Measurements from ENCODE around the gene NAA30. TPM values are rescaled to one million over a fixed set of nuclear protein-coding genes. Genes with fewer than 3 reads are reported as not detected.

NAA30 gene
- polyA plus RNA-seq, 1 experiment, result 7.0 TPM

DNA sequence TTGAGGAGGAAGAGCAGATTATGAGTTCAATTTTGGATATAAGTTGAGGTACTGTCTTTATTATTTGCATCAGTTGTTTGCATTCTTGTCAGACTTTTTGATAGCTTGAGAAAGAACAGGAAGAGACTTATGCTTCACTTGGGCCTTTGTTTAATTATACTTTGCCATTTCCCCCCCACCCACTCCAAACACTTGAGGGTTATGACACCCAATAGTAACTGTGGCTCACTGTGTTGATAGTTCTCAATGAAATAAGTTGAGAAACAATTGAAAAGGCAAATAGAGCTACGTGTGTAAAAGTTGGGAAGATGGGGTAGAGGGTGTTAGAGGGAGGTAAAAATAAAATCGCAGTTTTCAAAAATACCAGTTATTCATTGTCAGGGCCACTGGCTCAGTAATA, 17.7 kb downstream of the NAA30 start:
- no peak for DNase-seq (ENCODE audit: low read depth)
- ChIA-PET POLR2A (no interaction called here), CTCF (no interaction called here)
- H3K27me3 ChIP-seq (ENCODE audit: control insufficient read depth, insufficient read depth, low read length), result no peaks in the 10 kb centered on the region
- no peak overlapping the region for H3K4me3 ChIP-seq (ENCODE audit: low read depth, low read length)
- H3K36me3 ChIP-seq (ENCODE audit: control insufficient read depth, insufficient read depth, low read length), result peaks cover 4% of the 10 kb centered on the region
- TF ChIP-seq, protein P1, sequence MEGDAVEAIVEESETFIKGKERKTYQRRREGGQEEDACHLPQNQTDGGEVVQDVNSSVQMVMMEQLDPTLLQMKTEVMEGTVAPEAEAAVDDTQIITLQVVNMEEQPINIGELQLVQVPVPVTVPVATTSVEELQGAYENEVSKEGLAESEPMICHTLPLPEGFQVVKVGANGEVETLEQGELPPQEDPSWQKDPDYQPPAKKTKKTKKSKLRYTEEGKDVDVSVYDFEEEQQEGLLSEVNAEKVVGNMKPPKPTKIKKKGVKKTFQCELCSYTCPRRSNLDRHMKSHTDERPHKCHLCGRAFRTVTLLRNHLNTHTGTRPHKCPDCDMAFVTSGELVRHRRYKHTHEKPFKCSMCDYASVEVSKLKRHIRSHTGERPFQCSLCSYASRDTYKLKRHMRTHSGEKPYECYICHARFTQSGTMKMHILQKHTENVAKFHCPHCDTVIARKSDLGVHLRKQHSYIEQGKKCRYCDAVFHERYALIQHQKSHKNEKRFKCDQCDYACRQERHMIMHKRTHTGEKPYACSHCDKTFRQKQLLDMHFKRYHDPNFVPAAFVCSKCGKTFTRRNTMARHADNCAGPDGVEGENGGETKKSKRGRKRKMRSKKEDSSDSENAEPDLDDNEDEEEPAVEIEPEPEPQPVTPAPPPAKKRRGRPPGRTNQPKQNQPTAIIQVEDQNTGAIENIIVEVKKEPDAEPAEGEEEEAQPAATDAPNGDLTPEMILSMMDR (IDR thresholded peaks at IDR 0.05; ENCODE audit: insufficient read depth, low read depth, low read length), result no peak

GRCh38 chr14:57408634-57409033, 18.2 kb downstream of the NAA30 start:
- H3K27me3 ChIP-seq (ENCODE audit: control insufficient read depth, insufficient read depth, low read length), result no peaks in the 10 kb centered on the region
- CTCF ChIA-PET, result no interaction called here
- POLR2A ChIA-PET, result no interaction called here
- peaks cover 4% of the 10 kb centered on the region for H3K36me3 ChIP-seq (ENCODE audit: control insufficient read depth, insufficient read depth, low read length)
- DNase-seq (ENCODE audit: low read depth), result no peak
- TF ChIP-seq, protein P1 (IDR thresholded peaks at IDR 0.05; ENCODE audit: insufficient read depth, low read depth, low read length), result no peak
- H3K4me3 ChIP-seq (ENCODE audit: low read depth, low read length), result no peak overlapping the region

- no peak overlapping the region for H3K4me3 ChIP-seq (ENCODE audit: low read depth, low read length)
- ChIA-PET POLR2A (no interaction called here), CTCF (no interaction called here)
- no peaks in the 10 kb centered on the region for H3K27me3 ChIP-seq (ENCODE audit: control insufficient read depth, insufficient read depth, low read length)
- H3K36me3 ChIP-seq (ENCODE audit: control insufficient read depth, insufficient read depth, low read length), result peaks cover 2% of the 10 kb centered on the region; the same call in 1 of the 2 replicates
- DNase-seq (ENCODE audit: low read depth), result no peak
- TF ChIP-seq, protein P1 (IDR thresholded peaks at IDR 0.05; ENCODE audit: insufficient read depth, low read depth, low read length), result no peak
These were observed 22.0 kb downstream of the NAA30 start for GRCh38 chr14:57412341-57412740.

- Histone ChIP-seq H3K4me3 (ENCODE audit: low read depth, low read length) (no peak overlapping the region), H3K27me3 (ENCODE audit: control insufficient read depth, insufficient read depth, low read length) (no peaks in the 10 kb centered on the region), H3K36me3 (ENCODE audit: control insufficient read depth, insufficient read depth, low read length) (peaks cover 2% of the 10 kb centered on the region; the same call in 1 of the 2 replicates)
- TF ChIP-seq, protein P1 (IDR thresholded peaks at IDR 0.05; ENCODE audit: insufficient read depth, low read depth, low read length), result no peak
- no peak for DNase-seq (ENCODE audit: low read depth)
- ChIA-PET POLR2A (no interaction called here), CTCF (no interaction called here)
These were observed 23.5 kb downstream of the NAA30 start for GRCh38 chr14:57413849-57414248.

DNA sequence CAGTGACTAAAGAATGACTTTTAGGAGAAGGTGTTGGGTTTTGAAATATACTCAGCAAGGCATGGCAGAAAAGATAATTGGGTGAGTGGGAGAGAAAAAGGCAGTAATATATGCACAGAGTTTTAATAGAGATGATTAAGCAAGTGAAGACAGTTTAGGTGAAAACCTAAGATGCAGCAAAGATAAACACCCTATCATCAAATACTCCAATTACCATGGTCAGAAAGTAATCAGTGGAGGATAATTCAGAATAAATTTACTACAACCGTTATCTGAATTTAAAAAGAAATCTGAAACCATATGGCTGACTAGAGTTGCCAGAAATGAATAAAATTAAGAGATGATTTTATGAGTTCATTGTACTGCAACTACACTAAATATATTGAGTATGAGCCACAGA, 26.8 kb downstream of the NAA30 start:
- CTCF ChIA-PET, result no interaction called here
- TF ChIP-seq, protein P1 (IDR thresholded peaks at IDR 0.05; ENCODE audit: insufficient read depth, low read depth, low read length), result no peak
- no peaks in the 10 kb centered on the region for H3K36me3 ChIP-seq (ENCODE audit: control insufficient read depth, insufficient read depth, low read length)
- no peak for DNase-seq (ENCODE audit: low read depth)
- no peak overlapping the region for H3K4me3 ChIP-seq (ENCODE audit: low read depth, low read length)
- POLR2A ChIA-PET, result no interaction called here
- no peaks in the 10 kb centered on the region for H3K27me3 ChIP-seq (ENCODE audit: control insufficient read depth, insufficient read depth, low read length)

All from BJ (cell line).